Measurements from ENCODE around the gene PRC1. TPM values are rescaled to one million over a fixed set of nuclear protein-coding genes. Genes with fewer than 3 reads are reported as not detected.
A peak's percentile ranks its signal among the peaks of the same experiment; 100 is the strongest.

PRC1 gene
- total RNA-seq, 2 experiments from 2014 or later, result 173 TPM

- intact Hi-C loops (cut with micrococcal nuclease), result no loop called here
- no peak overlapping the region for H3K4me3 Mint-ChIP-seq
- CTCF ChIA-PET, result interaction anchor here (0.9 to 7.5 kb wide), 2 partner anchors 27 to 96 kb away, joined by 3 to 104 read pairs; partner anchors contain the start of genes HDDC3 and UNC45A
- no peaks in the 10 kb centered on the region for H3K9me3 Mint-ChIP-seq
- DNase-seq, result no peak
- no peaks in the 10 kb centered on the region for H3K27me3 Mint-ChIP-seq (ENCODE audit: low read depth)
- peaks cover 12% of the 10 kb centered on the region for H3K4me1 Mint-ChIP-seq (ENCODE audit: low read depth)
- no peak overlapping the region for H3K27ac Mint-ChIP-seq
- peaks cover 48% of the 10 kb centered on the region for H3K36me3 Mint-ChIP-seq (ENCODE audit: low read depth)
These were observed 33.8 kb downstream of the PRC1 start for GRCh38 chr15:90960298-90961091.

GRCh38 chr15:90959894-90960293 lies 34.4 kb downstream of the PRC1 start:
- no peak overlapping the region for H3K4me3 Mint-ChIP-seq
- H3K27ac Mint-ChIP-seq, result no peak overlapping the region
- peaks cover 43% of the 10 kb centered on the region for H3K36me3 Mint-ChIP-seq (ENCODE audit: low read depth)
- intact Hi-C loops (cut with micrococcal nuclease), result no loop called here
- H3K4me1 Mint-ChIP-seq (ENCODE audit: low read depth), result peaks cover 10% of the 10 kb centered on the region
- no peaks in the 10 kb centered on the region for H3K9me3 Mint-ChIP-seq
- CTCF ChIA-PET, result interaction anchor here (0.6 to 7.5 kb wide), 3 partner anchors 27 to 358 kb away, joined by 3 to 104 read pairs (median 3); partner anchors contain the start of genes HDDC3 and UNC45A
- no peak for DNase-seq
- H3K27me3 Mint-ChIP-seq (ENCODE audit: low read depth), result no peaks in the 10 kb centered on the region

GRCh38 chr15:90959028-90959595 lies 35.2 kb downstream of the PRC1 start:
- Mint-ChIP-seq H3K27me3 (ENCODE audit: low read depth) (no peaks in the 10 kb centered on the region), H3K4me1 (ENCODE audit: low read depth) (peaks cover 12% of the 10 kb centered on the region), H3K27ac (no peak overlapping the region)

GRCh38 chr15:90957791-90958190 lies 36.5 kb downstream of the PRC1 start:
- Mint-ChIP-seq H3K4me1 (ENCODE audit: low read depth) (peaks cover 12% of the 10 kb centered on the region), H3K36me3 (ENCODE audit: low read depth) (peaks cover 33% of the 10 kb centered on the region), H3K27me3 (ENCODE audit: low read depth) (no peaks in the 10 kb centered on the region), H3K27ac (no peak overlapping the region), H3K9me3 (no peaks in the 10 kb centered on the region), H3K4me3 (peak overlapping the region; percentile 50)
- no peak for DNase-seq
- CTCF ChIA-PET, result interaction anchor here (0.6 to 7.5 kb wide), 12 partner anchors 10 to 315 kb away, joined by 3 to 104 read pairs (median 10); partner anchors contain the start of genes BLM, HDDC3, PRC1 and UNC45A
- intact Hi-C loops (cut with micrococcal nuclease), result no loop called here

More at GRCh38 chr15:90959028-90959595, 35.2 kb downstream of the PRC1 start:
- intact Hi-C loops (cut with micrococcal nuclease), result no loop called here
- peaks cover 39% of the 10 kb centered on the region for H3K36me3 Mint-ChIP-seq (ENCODE audit: low read depth)
- DNase-seq, result no peak
- no peaks in the 10 kb centered on the region for H3K9me3 Mint-ChIP-seq
- CTCF ChIA-PET, result interaction anchor here (0.6 to 7.5 kb wide), 3 partner anchors 26 to 358 kb away, joined by 3 to 104 read pairs (median 3); partner anchors contain the start of genes HDDC3 and UNC45A
- no peak overlapping the region for H3K4me3 Mint-ChIP-seq

- intact Hi-C loops (cut with micrococcal nuclease), result no loop called here
These were observed 37.1 kb downstream of the PRC1 start for GRCh38 chr15:90957031-90957790.

GRCh38 chr15:90956274-90957030 lies 37.9 kb downstream of the PRC1 start:
- Mint-ChIP-seq H3K9me3 (no peaks in the 10 kb centered on the region), H3K4me1 (ENCODE audit: low read depth) (peaks cover 12% of the 10 kb centered on the region), H3K36me3 (ENCODE audit: low read depth) (peaks cover 33% of the 10 kb centered on the region), H3K27me3 (ENCODE audit: low read depth) (no peaks in the 10 kb centered on the region), H3K4me3 (peak overlapping the region; percentile 86), H3K27ac (no peak overlapping the region)
- intact Hi-C loops (cut with micrococcal nuclease), result loop anchor here (1.0 kb wide), 2 partner anchors 77 to 94 kb away; no protein-coding TSS in a partner anchor
- peak; percentile 59 for DNase-seq
- CTCF ChIA-PET, result interaction anchor here (0.6 to 7.5 kb wide), 23 partner anchors 9 to 1130 kb away, joined by 3 to 104 read pairs (median 5); partner anchors contain the start of genes HDDC3 and UNC45A

More at GRCh38 chr15:90957031-90957790, 37.1 kb downstream of the PRC1 start:
- Mint-ChIP-seq H3K4me1 (ENCODE audit: low read depth) (peaks cover 12% of the 10 kb centered on the region), H3K27me3 (ENCODE audit: low read depth) (no peaks in the 10 kb centered on the region), H3K27ac (no peak overlapping the region), H3K4me3 (peak overlapping the region; percentile 86), H3K36me3 (ENCODE audit: low read depth) (peaks cover 35% of the 10 kb centered on the region), H3K9me3 (no peaks in the 10 kb centered on the region)
- no peak for DNase-seq
- CTCF ChIA-PET, result interaction anchor here (0.6 to 7.5 kb wide), 22 partner anchors 10 to 1129 kb away, joined by 3 to 104 read pairs (median 4); partner anchors contain the start of genes HDDC3, PRC1 and UNC45A

- Mint-ChIP-seq H3K36me3 (ENCODE audit: low read depth) (peaks cover 26% of the 10 kb centered on the region), H3K4me3 (peak overlapping the region; percentile 86), H3K27me3 (ENCODE audit: low read depth) (no peaks in the 10 kb centered on the region), H3K9me3 (no peaks in the 10 kb centered on the region), H3K27ac (peak overlapping the region; percentile 93), H3K4me1 (ENCODE audit: low read depth) (peaks cover 12% of the 10 kb centered on the region)
- no peak for DNase-seq
- CTCF ChIA-PET, result interaction anchor here (0.6 to 7.5 kb wide), 21 partner anchors 8 to 317 kb away, joined by 3 to 104 read pairs (median 5); partner anchors contain the start of genes HDDC3 and UNC45A
- intact Hi-C loops (cut with micrococcal nuclease), result loop anchor here (1.0 kb wide), 6 partner anchors 20 to 316 kb away; partner anchors contain the start of genes PRC1, UNC45A and VPS33B
These were observed 38.6 kb downstream of the PRC1 start for GRCh38 chr15:90955624-90956273.

- H3K4me3 Mint-ChIP-seq, result peak within 1 kb of the TSS; percentile 86
- CTCF ChIA-PET, result interaction anchor here (0.6 to 7.5 kb wide), 10 partner anchors 11 to 317 kb away, joined by 3 to 104 read pairs (median 12); partner anchors contain the start of genes HDDC3 and UNC45A
- H3K9me3 Mint-ChIP-seq, result no peaks in the 10 kb centered on the region
- H3K36me3 Mint-ChIP-seq (ENCODE audit: low read depth), result peaks cover 21% of the 10 kb centered on the region
- peak; percentile 95 for DNase-seq
- intact Hi-C loops (cut with micrococcal nuclease), result loop anchor here (1.0 kb wide), 4 partner anchors 20 to 316 kb away; partner anchors contain the start of genes PRC1, UNC45A and VPS33B
- H3K27ac Mint-ChIP-seq, result peak within 1 kb of the TSS; percentile 93
- no peaks in the 10 kb centered on the region for H3K27me3 Mint-ChIP-seq (ENCODE audit: low read depth)
- H3K4me1 Mint-ChIP-seq (ENCODE audit: low read depth), result peaks cover 12% of the 10 kb centered on the region
These were observed 39.4 kb downstream of the PRC1 start, which contains the start of gene RCCD1 for GRCh38 chr15:90954712-90955623. RCCD1 (plus strand) TSS chr15:90954884; CDS start chr15:90956735, 1,851 bp downstream.

- CTCF ChIA-PET, result interaction anchor here (0.6 to 7.5 kb wide), 6 partner anchors 11 to 318 kb away, joined by 3 to 104 read pairs (median 4); partner anchors contain the start of genes HDDC3 and UNC45A
- DNase-seq, result no peak
- H3K4me1 Mint-ChIP-seq (ENCODE audit: low read depth), result peaks cover 12% of the 10 kb centered on the region
- H3K27ac Mint-ChIP-seq, result peak overlapping the region; percentile 93
- peak overlapping the region; percentile 86 for H3K4me3 Mint-ChIP-seq
- H3K9me3 Mint-ChIP-seq, result no peaks in the 10 kb centered on the region
- intact Hi-C loops (cut with micrococcal nuclease), result no loop called here
- peaks cover 18% of the 10 kb centered on the region for H3K36me3 Mint-ChIP-seq (ENCODE audit: low read depth)
- no peaks in the 10 kb centered on the region for H3K27me3 Mint-ChIP-seq (ENCODE audit: low read depth)
These were observed 40.2 kb downstream of the PRC1 start for GRCh38 chr15:90953947-90954711.

Data from activated naive CD4-positive, alpha-beta T cell treated with anti-CD3 and anti-CD28 coated beads for 36 hours (primary cell).